Kidney (tissue), 14 donors: ENCODE measurements around the gene GNGT1. TPM values are rescaled to one million over a fixed set of nuclear protein-coding genes. Genes with fewer than 3 reads are reported as not detected.

Experiments
- DNase-seq, 5 donors: peaks; one replicate each; pipeline ENCODE4 v3.0.0-alpha.2; 2013 to 2020
- FAIRE-seq: peaks from 2 replicates; lab custom pipeline; 2012; peaks lifted over from hg19 to GRCh38; lab: Jason Lieb, UNC
- H3K27ac ChIP-seq, 2 donors: one replicate each; pipeline ENCODE4 v1.7.0; 2013; ENCODE audit warnings: low read depth in 2 of 2, low read length in 2 of 2, inconsistent platforms in 1 of 2
- H3K27me3 ChIP-seq: one replicate; pipeline ENCODE4 v1.7.1; 2013; ENCODE audit warnings: low read length, inconsistent platforms; ENCODE audit not compliant: control insufficient read depth, insufficient read depth
- H3K36me3 ChIP-seq, 3 donors: one replicate each; pipeline versions ENCODE4 v1.7.0 to v1.7.1; 2013; ENCODE audit warnings: low read length in 3 of 3, control low read depth in 1 of 3, inconsistent platforms in 1 of 3; ENCODE audit not compliant: insufficient read depth in 3 of 3, control insufficient read depth in 2 of 3
- H3K4me1 ChIP-seq, 3 donors: one replicate each; pipeline versions ENCODE4 v1.7.0 to v1.7.1; 2013; ENCODE audit warnings: low read length in 3 of 3, inconsistent platforms in 1 of 3, low read depth in 1 of 3; ENCODE audit not compliant: control insufficient read depth in 2 of 3, insufficient read depth in 2 of 3
- H3K4me3 ChIP-seq, 3 donors: one replicate each; pipeline versions ENCODE4 v1.7.0 to v1.8.1; 2013; ENCODE audit warnings: low read length in 3 of 3, control low read depth in 1 of 3, inconsistent platforms in 1 of 3
- H3K9ac ChIP-seq, 3 donors: one replicate each; pipeline versions ENCODE4 v1.7.0 to v1.7.1; 2013; ENCODE audit warnings: low read length in 3 of 3, control low read depth in 1 of 3, inconsistent platforms in 1 of 3
- H3K9me3 ChIP-seq, 3 donors: one replicate each; pipeline versions ENCODE4 v1.7.0 to v1.7.1; 2013; ENCODE audit warnings: low read length in 3 of 3, control low read depth in 1 of 3, inconsistent platforms in 1 of 3; ENCODE audit not compliant: control insufficient read depth in 2 of 3, insufficient read depth in 1 of 3
- intact Hi-C: fragments of 100-400 bp; cut with DNase I; formaldehyde crosslinking; loops from one replicate; pipeline ENCODE4 v1.11.1; 2022
- polyA plus RNA-seq: library from polyadenylated mRNA; stranded (reverse); fragments of 350-450 nt; fragmentation: Illumina TruSeq; extraction: RNeasy Lipid Tissue Mini Kit (QIAGEN cat#74804); gene quantifications from one replicate; pipeline ENCODE4 v1.2.3, GENCODE V29; 2014; ENCODE audit warnings: low read depth, low replicate concordance; ENCODE audit not compliant: insufficient read depth
- total RNA-seq: library from RNA; stranded (reverse); fragmentation: NEBNext Ultra II Directional; extraction: Animal tissue kit (Norgen Biotek cat#: 25700); gene quantifications from one replicate; pipeline ENCODE4 v1.2.1, GENCODE V29; 2021
- TF ChIP-seq, protein P1 (sequence below): IDR thresholded peaks from 3 replicates; pipeline ENCODE4 v1.5.1; 2012; ENCODE audit warnings: mild to moderate bottlenecking, moderate library complexity, borderline replicate concordance; ENCODE audit not compliant: insufficient read depth; ENCODE audit errors: extremely low read depth
- donor health status: control.
- donor health status: control.
- donor health status: control.
- donor health status: control.
- donor health status: control.
- donor health status: DM: yes; HTN: yes; CAD: no.
- donor health status: Normal renal cell carcinoma (clear cell type).

The GNGT1 gene
- total and polyA plus RNA-seq, 2 donors from 2014 or later: 0.35 TPM; not detected in 1

DNA sequence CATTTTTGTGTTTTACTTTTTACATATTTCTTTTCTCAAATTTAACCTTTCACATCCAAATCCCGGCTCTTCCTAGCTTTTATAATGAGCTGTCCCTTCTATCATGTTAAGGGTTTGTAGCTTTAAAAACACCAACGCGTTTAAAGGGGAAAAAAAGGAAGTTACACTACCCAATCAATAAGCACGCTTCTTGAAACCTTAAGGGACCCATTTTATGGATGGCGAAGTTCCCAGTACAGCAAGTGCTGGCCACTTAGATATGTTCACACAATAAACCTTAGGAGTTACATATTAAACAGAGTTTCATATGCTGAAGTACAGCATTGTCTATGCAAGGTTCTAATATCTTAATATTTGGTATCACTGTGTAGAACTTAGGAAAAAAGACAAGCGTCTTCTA lies 16.9 kb downstream of the GNGT1 start:
- no peaks in the 10 kb centered on the region for H3K27me3 ChIP-seq
- peak overlapping the region in 1 of 2 donors; percentile 42 for H3K27ac ChIP-seq
- peak overlapping the region in 2 of 3 donors; percentile 27 to 53 for H3K9ac ChIP-seq
- FAIRE-seq (no peak), DNase-seq (no peak)
- intact Hi-C loops: loop anchor here (10.0 kb wide), 1 partner anchor 72 kb away; no protein-coding TSS in a partner anchor
- no peaks in the 10 kb centered on the region for H3K9me3 ChIP-seq
- peaks cover 0 to 10% (median 3%) of the 10 kb centered on the region in 3 donors for H3K4me1 ChIP-seq
- peak overlapping the region; percentile 83 to 92 (median 87) for H3K4me3 ChIP-seq
- H3K36me3 ChIP-seq: no peaks in the 10 kb centered on the region
- TF ChIP-seq, protein P1, sequence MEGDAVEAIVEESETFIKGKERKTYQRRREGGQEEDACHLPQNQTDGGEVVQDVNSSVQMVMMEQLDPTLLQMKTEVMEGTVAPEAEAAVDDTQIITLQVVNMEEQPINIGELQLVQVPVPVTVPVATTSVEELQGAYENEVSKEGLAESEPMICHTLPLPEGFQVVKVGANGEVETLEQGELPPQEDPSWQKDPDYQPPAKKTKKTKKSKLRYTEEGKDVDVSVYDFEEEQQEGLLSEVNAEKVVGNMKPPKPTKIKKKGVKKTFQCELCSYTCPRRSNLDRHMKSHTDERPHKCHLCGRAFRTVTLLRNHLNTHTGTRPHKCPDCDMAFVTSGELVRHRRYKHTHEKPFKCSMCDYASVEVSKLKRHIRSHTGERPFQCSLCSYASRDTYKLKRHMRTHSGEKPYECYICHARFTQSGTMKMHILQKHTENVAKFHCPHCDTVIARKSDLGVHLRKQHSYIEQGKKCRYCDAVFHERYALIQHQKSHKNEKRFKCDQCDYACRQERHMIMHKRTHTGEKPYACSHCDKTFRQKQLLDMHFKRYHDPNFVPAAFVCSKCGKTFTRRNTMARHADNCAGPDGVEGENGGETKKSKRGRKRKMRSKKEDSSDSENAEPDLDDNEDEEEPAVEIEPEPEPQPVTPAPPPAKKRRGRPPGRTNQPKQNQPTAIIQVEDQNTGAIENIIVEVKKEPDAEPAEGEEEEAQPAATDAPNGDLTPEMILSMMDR: no peak

DNA sequence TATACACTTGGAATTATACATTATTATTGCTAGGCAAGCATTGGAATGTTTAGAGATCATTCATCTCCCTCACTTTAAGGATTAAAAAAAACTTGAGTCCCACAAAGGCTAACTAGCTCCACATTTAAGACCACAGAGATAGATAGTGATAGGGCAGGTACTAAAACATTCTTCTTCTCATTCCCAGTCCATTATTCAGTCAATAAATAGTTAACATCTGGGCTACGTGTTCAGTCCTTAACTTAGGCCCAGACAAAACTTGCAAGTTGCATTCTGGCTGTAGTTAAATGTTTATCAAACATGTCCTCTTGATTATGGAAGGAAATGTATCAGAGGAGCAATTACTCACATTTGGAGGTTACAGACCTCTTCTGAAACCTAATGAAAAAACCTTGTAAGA lies 17.6 kb downstream of the GNGT1 start:
- DNase-seq (peak in 1 of 5 donors; percentile 29), FAIRE-seq (no peak)
- intact Hi-C loops: loop anchor here (10.0 kb wide), 1 partner anchor 71 kb away; no protein-coding TSS in a partner anchor
- TF ChIP-seq, protein P1: no peak
- Histone ChIP-seq H3K36me3 (no peaks in the 10 kb centered on the region), H3K9me3 (no peaks in the 10 kb centered on the region), H3K27me3 (no peaks in the 10 kb centered on the region), H3K27ac (no peak overlapping the region), H3K4me1 (peaks cover 0 to 10% (median 3%) of the 10 kb centered on the region in 3 donors), H3K4me3 (peak overlapping the region; percentile 83 to 92 (median 87)), H3K9ac (peak overlapping the region; percentile 27 to 82 (median 53))

DNA sequence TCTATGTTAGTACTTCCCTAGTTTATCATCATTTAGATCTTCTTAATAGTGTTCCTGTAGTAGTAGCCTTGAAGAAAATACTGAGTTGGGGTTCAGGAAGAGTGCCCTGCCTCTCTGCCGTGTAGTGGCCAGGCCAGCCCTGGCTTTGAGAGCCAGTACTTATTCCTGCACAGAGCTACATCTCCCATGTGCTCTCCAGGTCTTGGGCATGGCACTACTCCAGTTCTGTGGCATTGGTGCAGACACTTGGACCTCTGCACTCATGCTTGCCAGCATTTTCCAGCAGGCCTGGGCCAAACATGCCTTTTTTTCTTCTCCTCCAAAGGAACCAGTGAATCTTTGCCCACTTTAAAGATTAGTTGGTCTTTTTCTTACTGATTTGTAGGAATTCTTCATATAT lies 20.4 kb downstream of the GNGT1 start:
- Histone ChIP-seq H3K27ac (no peak overlapping the region), H3K4me3 (no peak overlapping the region), H3K27me3 (no peaks in the 10 kb centered on the region), H3K9ac (no peak overlapping the region), H3K36me3 (no peaks in the 10 kb centered on the region), H3K9me3 (no peaks in the 10 kb centered on the region), H3K4me1 (peaks cover 0 to 3% (median 0%) of the 10 kb centered on the region in 3 donors)
- DNase-seq (no peak), FAIRE-seq (no peak)
- intact Hi-C loops: loop anchor here (10.0 kb wide), 1 partner anchor 68 kb away; no protein-coding TSS in a partner anchor
- TF ChIP-seq, protein P1: no peak
